ENCODE measurements around the gene WDR81.

GRCh38 chr17:1750628-1751027 lies 26.1 kb downstream of the WDR81 start:
- TF ChIP-seq CTCF (IDR thresholded peaks at IDR 0.05) = no peak
- no peak for TF ChIP-seq POLR2A (IDR thresholded peaks at IDR 0.05)

Measured in adrenal gland (tissue), 5 donors.